ENCODE data around the gene PRPSAP2.
"Not testable (repeated sequence)": the region's sequence is repeated elsewhere in the genome, so short reads cannot be mapped to it uniquely, and the experiment has no call there.

GRCh38 chr17:18956021-18956420 is 98.1 kb downstream of the PRPSAP2 start:
- not testable (repeated sequence) for TF ChIP-seq EZH2 (IDR thresholded peaks at IDR 0.05); POLR2AphosphoS5 (IDR thresholded peaks at IDR 0.05; ENCODE audit: borderline replicate concordance, low read depth, low read length); FOXP2 (optimal IDR thresholded peaks at IDR 0.05; ENCODE audit: control extremely low read depth, extremely low read length, insufficient read depth)

All from SK-N-MC (cell line).